ENCODE results near the gene ADAT3.
A peak's percentile ranks its signal among the peaks of the same experiment; 100 is the strongest.

The ADAT3 gene

GRCh38 chr19:1905110-1905862 lies at the start of gene ADAT3, which contains the start of gene SCAMP4:
Gene ADAT3, plus strand, starts transcription at chr19:1905399. Its CDS starts 6,649 bp downstream, at chr19:1912048.
Gene SCAMP4, plus strand, starts transcription at chr19:1905399. Its CDS starts 9,621 bp downstream, at chr19:1915020.
- DNase-seq (ENCODE audit: low read depth in 2 of 2), result peak; percentile 98 to 99

- DNase-seq (ENCODE audit: low read depth in 2 of 2), result no peak
These were observed 49.4 kb upstream of the ADAT3 start for GRCh38 chr19:1855828-1856255.

- no peak for DNase-seq (ENCODE audit: low read depth in 2 of 2)
These were observed 48.9 kb upstream of the ADAT3 start for GRCh38 chr19:1856345-1856697.

- DNase-seq (ENCODE audit: low read depth in 2 of 2), result peak; percentile 50 to 55
These were observed 48.2 kb upstream of the ADAT3 start for GRCh38 chr19:1856698-1857603.

- no peak for DNase-seq (ENCODE audit: low read depth in 2 of 2)
These were observed 47.4 kb upstream of the ADAT3 start for GRCh38 chr19:1857648-1858326.

GRCh38 chr19:1858412-1859081 lies 46.7 kb upstream of the ADAT3 start:
- no peak for DNase-seq (ENCODE audit: low read depth in 2 of 2)

- DNase-seq (ENCODE audit: low read depth in 2 of 2), result no peak
These were observed 45.8 kb upstream of the ADAT3 start for GRCh38 chr19:1859331-1859781.

- DNase-seq (ENCODE audit: low read depth in 2 of 2), result no peak
These were observed 45.0 kb upstream of the ADAT3 start for GRCh38 chr19:1860042-1860775.

- no peak for DNase-seq (ENCODE audit: low read depth in 2 of 2)
These were observed 44.2 kb upstream of the ADAT3 start for GRCh38 chr19:1860821-1861598.

GRCh38 chr19:1861599-1862031 lies 43.6 kb upstream of the ADAT3 start:
- DNase-seq (ENCODE audit: low read depth in 2 of 2), result no peak

- no peak for DNase-seq (ENCODE audit: low read depth in 2 of 2)
These were observed 43.2 kb upstream of the ADAT3 start for GRCh38 chr19:1862068-1862423.

GRCh38 chr19:1862424-1863327 lies 42.5 kb upstream of the ADAT3 start:
- DNase-seq (ENCODE audit: low read depth in 2 of 2), result peak in 1 of 2 donors; percentile 55

- DNase-seq (ENCODE audit: low read depth in 2 of 2), result no peak
These were observed 41.9 kb upstream of the ADAT3 start, which contains the start of gene KLF16 for GRCh38 chr19:1863328-1863637. Gene KLF16, minus strand, starts transcription at chr19:1863579. Its CDS starts 82 bp downstream, at chr19:1863497.

GRCh38 chr19:1863638-1864479 lies 41.3 kb upstream of the ADAT3 start:
- DNase-seq (ENCODE audit: low read depth in 2 of 2), result peak; percentile 90 to 96

GRCh38 chr19:1864480-1865171 lies 40.6 kb upstream of the ADAT3 start:
- peak; percentile 59 to 62 for DNase-seq (ENCODE audit: low read depth in 2 of 2)

- no peak for DNase-seq (ENCODE audit: low read depth in 2 of 2)
These were observed 39.8 kb upstream of the ADAT3 start for GRCh38 chr19:1865172-1866010.
